ENCODE measurements around the gene SETDB2.

SETDB2 gene

DNA sequence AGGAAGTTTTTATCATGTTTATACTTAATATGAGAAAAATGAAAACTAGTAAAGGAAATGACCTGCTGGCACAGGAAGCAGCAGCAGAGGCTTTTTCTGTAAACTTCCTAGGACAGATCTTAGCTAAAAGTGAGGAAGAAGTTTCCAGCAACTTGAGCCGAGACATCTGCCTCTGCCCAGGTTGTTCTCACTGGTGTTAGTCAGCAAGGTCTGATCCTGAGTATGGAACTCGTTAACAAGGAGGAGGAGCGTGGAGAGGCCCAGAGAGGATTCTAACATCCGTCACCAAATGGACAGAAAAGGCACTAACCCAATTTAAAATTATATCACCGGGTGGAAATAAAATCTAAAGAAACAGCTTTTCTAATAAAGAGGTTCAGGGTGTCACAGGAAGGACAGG is 95.2 kb downstream of the SETDB2 start:
- no peak for DNase-seq

DNA sequence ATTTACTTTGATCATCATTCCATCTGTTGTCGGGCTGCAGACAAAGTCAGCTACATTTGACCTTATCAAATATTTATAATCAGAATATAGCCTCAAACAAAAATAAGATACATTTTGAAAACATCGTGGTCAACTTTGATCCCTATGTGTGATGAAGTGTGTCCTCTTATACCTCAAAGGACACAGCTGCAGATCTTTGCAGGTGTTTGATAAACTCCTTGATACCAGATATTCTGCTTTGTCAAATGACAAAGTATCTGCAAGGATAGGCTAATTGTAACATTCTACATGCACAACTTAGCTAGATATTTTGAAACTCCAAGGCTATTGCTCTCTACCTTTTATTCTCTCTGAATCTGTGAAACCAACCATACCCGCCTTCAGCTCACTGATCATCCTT is 95.7 kb downstream of the SETDB2 start:
- DNase-seq: no peak

DNA sequence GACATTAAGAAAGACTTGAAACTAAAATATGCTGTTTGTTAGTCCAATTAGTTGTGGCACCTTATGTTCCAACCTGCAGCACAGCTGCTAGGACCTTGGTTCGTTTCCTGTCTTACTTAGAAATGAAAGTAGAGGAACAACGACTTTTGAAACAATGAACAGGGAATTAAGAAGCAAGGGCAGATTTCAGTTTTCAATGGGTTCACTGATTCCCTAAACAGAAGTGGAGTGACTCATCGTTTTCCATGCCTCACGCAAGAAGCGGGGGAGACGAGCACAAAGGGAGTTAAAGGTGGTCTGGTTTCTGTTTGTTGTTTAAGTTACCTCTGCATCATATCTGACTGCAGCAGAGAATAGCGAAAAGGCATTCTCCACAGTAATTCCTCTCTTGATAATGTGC is 96.5 kb downstream of the SETDB2 start:
- no peak for DNase-seq

DNA sequence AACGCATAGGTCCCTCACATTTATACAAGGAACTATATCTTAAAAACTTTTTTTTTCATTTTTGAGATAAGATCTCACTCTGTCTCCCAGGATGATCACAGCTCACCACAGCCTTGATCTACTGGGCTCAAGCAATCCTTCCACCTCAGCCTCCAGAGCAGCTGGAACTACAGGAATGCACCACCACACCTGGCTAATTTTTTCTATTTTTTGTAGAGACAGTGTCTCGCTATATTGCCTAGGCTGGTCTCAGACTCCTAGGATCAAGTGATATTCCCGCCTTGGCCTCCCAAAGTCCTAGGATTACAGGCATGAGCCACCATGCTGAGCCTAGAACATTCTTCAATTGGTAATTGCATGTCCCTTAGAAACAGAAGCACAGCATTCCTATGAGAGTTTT is 99.6 kb downstream of the SETDB2 start:
- no peak for DNase-seq

All from NK-92 treated with Interleukin-12 subunit alpha and Interleukin-12 subunit beta, amount 100 ng/mL, for 24 hours (cell line).